Neuronal stem cell (in vitro differentiated cells): ENCODE measurements around the gene ZNF197.

Experiments
- DNase-seq: peaks from one replicate; pipeline ENCODE4 v3.0.0-alpha.2; 2013; ENCODE audit warnings: low spot score
- H2AFZ ChIP-seq: one replicate; pipeline ENCODE4 v1.6.1; 2013; ENCODE audit warnings: mild to moderate bottlenecking, low read length, inconsistent platforms
- H2AK5ac ChIP-seq: 2 replicates; pipeline ENCODE4 v1.6.1; 2013; ENCODE audit warnings: low read depth, mild to moderate bottlenecking, inconsistent platforms, low read length, moderate library complexity, mixed read lengths
- H2BK120ac ChIP-seq: 2 replicates; pipeline ENCODE4 v1.6.1; 2013; ENCODE audit warnings: low read depth, mild to moderate bottlenecking, inconsistent platforms, low read length, moderate library complexity, mixed read lengths
- H2BK12ac ChIP-seq: one replicate; pipeline ENCODE4 v1.6.1; 2013; ENCODE audit warnings: low read length, inconsistent platforms
- H2BK15ac ChIP-seq: 2 replicates; pipeline ENCODE4 v1.6.1; 2013; ENCODE audit warnings: mild to moderate bottlenecking, low read length, inconsistent platforms, mixed read lengths
- H2BK5ac ChIP-seq: one replicate; pipeline ENCODE4 v1.6.1; 2013; ENCODE audit warnings: inconsistent platforms, mild to moderate bottlenecking, low read length, moderate library complexity
- H3K14ac ChIP-seq: one replicate; pipeline ENCODE4 v1.6.1; 2013; ENCODE audit warnings: low read length, inconsistent platforms
- H3K18ac ChIP-seq: 2 replicates; pipeline ENCODE4 v1.6.1; 2013; ENCODE audit warnings: low read length, inconsistent platforms
- H3K23ac ChIP-seq: 2 replicates; pipeline ENCODE4 v1.6.1; 2013; ENCODE audit warnings: low read depth, mild to moderate bottlenecking, mixed read lengths, low read length, inconsistent platforms; ENCODE audit not compliant: poor library complexity
- H3K27ac ChIP-seq: replicated peaks from 3 replicates; pipeline ENCODE4 v1.5.1; 2013; ENCODE audit warnings: low read length, inconsistent platforms
- H3K27me3 ChIP-seq, 3 experiments: 2 replicates each; pipeline ENCODE4 v1.6.1; 2013; ENCODE audit warnings: low read length in 3 of 3, mild to moderate bottlenecking in 2 of 3, inconsistent platforms in 1 of 3, low read depth in 1 of 3, mixed read lengths in 1 of 3, moderate library complexity in 1 of 3; ENCODE audit not compliant: control insufficient read depth in 3 of 3, insufficient read depth in 3 of 3
- H3K36me3 ChIP-seq, 2 donors: replicated peaks in 1 of 2; 2 replicates each; pipeline ENCODE4 v1.6.1; 2013; ENCODE audit warnings: low read length in 2 of 2; ENCODE audit not compliant: control insufficient read depth in 2 of 2, insufficient read depth in 2 of 2
- H3K4ac ChIP-seq: 2 replicates; pipeline ENCODE4 v1.6.1; 2013; ENCODE audit warnings: inconsistent platforms, mild to moderate bottlenecking, low read length, moderate library complexity
- H3K4me1 ChIP-seq, 2 donors: 1 replicate in 1 of 2; 2 replicates in 1 of 2; pipeline ENCODE4 v1.6.1; 2013; ENCODE audit warnings: low read length in 2 of 2, low read depth in 1 of 2; ENCODE audit not compliant: control insufficient read depth in 2 of 2, insufficient read depth in 1 of 2
- H3K4me2 ChIP-seq: one replicate; pipeline ENCODE4 v1.6.1; 2013; ENCODE audit warnings: mild to moderate bottlenecking, low read length, inconsistent platforms; ENCODE audit not compliant: insufficient read depth, poor library complexity, severe bottlenecking
- H3K4me3 ChIP-seq, 2 donors: 2 replicates each; pipeline ENCODE4 v1.5.1; 2013; ENCODE audit warnings: low read length in 2 of 2, mild to moderate bottlenecking in 2 of 2, inconsistent platforms in 1 of 2, moderate library complexity in 1 of 2
- H3K79me1 ChIP-seq: one replicate; pipeline ENCODE4 v1.6.1; 2013; ENCODE audit warnings: low read depth, mild to moderate bottlenecking, inconsistent platforms, low read length, moderate library complexity
- H3K9ac ChIP-seq: one replicate; pipeline ENCODE4 v1.6.1; 2013; ENCODE audit warnings: mild to moderate bottlenecking, low read depth, low read length, inconsistent platforms; ENCODE audit not compliant: poor library complexity
- H3K9me3 ChIP-seq, 2 donors: replicated peaks in 1 of 2; 2 replicates each; pipeline versions ENCODE3 to v1.6.1; 2013; ENCODE audit warnings: low read length in 2 of 2, mild to moderate bottlenecking in 2 of 2, inconsistent platforms in 1 of 2, low read depth in 1 of 2, mixed read lengths in 1 of 2, moderate library complexity in 1 of 2; ENCODE audit not compliant: control insufficient read depth in 2 of 2, insufficient read depth in 1 of 2
- H4K8ac ChIP-seq: one replicate; pipeline ENCODE4 v1.6.1; 2013; ENCODE audit warnings: low read depth, mild to moderate bottlenecking, inconsistent platforms, low read length, moderate library complexity
- H4K91ac ChIP-seq: one replicate; pipeline ENCODE4 v1.6.1; 2013; ENCODE audit warnings: low read length, low read depth, mild to moderate bottlenecking, inconsistent platforms; ENCODE audit not compliant: poor library complexity
- WGBS, 2 donors: extraction: QIAGEN DNeasy Blood & Tissue Kit; methylation state at CpG; one replicate each; pipeline ENCODE4 v1.1.7; 2013; ENCODE audit warnings: missing lambda C conversion rate in 2 of 2, mixed read lengths in 1 of 2; ENCODE audit not compliant: insufficient read length in 2 of 2, insufficient replicate concordance in 1 of 2; ENCODE audit errors: extremely low coverage in 2 of 2; 5-methylcytosine and 5-hydroxymethylcytosine counted together

Gene ZNF197

DNA sequence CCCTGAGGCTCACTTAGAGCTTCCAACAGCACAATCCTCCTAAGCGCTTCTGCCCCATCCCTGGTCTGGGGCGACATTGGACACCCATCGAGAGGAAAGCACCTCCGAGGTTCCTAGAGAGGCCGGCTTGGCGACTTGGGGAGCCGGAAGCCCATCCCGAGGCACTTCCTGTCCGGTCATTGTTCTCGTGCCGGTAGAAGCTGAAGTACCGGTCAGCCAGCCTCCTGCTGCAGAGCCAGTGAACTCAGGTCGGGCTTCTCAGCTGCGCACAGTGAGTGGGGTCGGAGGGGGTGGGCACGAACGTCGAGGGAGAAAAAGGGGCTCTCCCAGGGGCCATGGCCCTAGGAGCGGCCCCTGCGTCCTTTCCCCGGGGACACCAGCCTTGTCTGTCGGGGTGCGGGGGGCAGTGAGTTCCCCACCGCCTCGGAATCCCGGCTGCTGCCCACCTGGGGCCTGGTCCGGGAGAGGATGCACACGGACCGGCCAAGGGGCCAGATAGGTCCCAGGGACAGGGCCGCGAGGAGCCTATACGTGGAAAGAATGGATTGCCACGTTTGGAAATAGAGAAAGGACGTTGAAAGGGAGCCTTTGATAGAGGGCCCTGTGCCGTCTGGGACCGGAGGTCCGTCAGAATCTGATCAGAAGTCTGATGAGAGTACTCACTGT, 23.9 kb downstream of the ZNF197 start, which contains the start of gene ZNF35:
TSS of gene ZNF35 (plus strand) at position 169 of the 666 bp plus-strand sequence. CDS start 2,336 bp downstream, outside the sequence.
- Histone ChIP-seq H3K14ac (peak within 1 kb of the TSS; percentile 14), H3K4me1 (peaks cover 0 to 2% of the 10 kb centered on the region in 2 donors), H2AFZ (peak within 1 kb of the TSS; percentile 81), H4K91ac (no peak within 1 kb of the TSS), H2BK5ac (no peak within 1 kb of the TSS), H3K79me1 (no peaks in the 10 kb centered on the region), H3K23ac (peak within 1 kb of the TSS; percentile 1), H3K36me3 (peaks cover 25 to 76% of the 10 kb centered on the region in 2 donors), H2BK120ac (no peak within 1 kb of the TSS), H3K4me3 (peak within 1 kb of the TSS; percentile 65 to 97), H3K27ac (no peak within 1 kb of the TSS), H3K27me3 (no peaks in the 10 kb centered on the region), H4K8ac (no peak within 1 kb of the TSS), H3K4me2 (peak within 1 kb of the TSS; percentile 58), H3K9me3 (peaks cover 2 to 14% of the 10 kb centered on the region in 2 donors), H3K9ac (peak within 1 kb of the TSS; percentile 56), H2BK12ac (no peak within 1 kb of the TSS), H2AK5ac (no peak within 1 kb of the TSS), H3K4ac (no peak within 1 kb of the TSS), H3K18ac (peak within 1 kb of the TSS; percentile 59), H2BK15ac (no peak within 1 kb of the TSS)
- no CpG with 5 or more reads among the region's 37 CpGs for WGBS, 2 donors
- DNase-seq: peak; percentile 85

DNA sequence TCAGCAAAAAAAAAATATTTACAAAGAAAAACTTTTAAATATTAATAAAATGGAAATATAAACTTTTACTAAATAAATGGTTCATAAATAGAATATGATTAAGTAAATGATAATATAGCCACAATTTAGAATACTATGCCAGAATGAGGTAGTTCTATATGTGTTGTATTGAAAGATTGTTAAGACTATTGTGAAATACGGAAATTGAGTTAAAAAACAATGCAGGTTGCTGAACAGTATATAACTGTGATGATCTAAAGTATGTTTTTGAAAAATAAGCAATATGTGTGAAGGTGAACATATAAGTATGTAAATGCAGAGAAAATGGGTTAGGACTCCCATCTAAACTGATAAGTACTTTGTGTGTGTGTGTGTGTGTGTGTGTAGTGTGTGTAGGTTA, 24.9 kb downstream of the ZNF197 start:
- Histone ChIP-seq H3K27ac (no peak overlapping the region), H3K36me3 (peaks cover 31 to 76% of the 10 kb centered on the region in 2 donors), H2BK12ac (no peak overlapping the region), H3K4ac (no peak overlapping the region), H3K23ac (no peak overlapping the region), H3K4me3 (peak overlapping the region in 1 of 2 donors; percentile 65), H4K91ac (no peak overlapping the region), H3K79me1 (no peaks in the 10 kb centered on the region), H3K4me2 (no peak overlapping the region), H3K9ac (no peak overlapping the region), H3K27me3 (no peaks in the 10 kb centered on the region), H3K18ac (no peak overlapping the region), H4K8ac (no peak overlapping the region), H2AFZ (no peak overlapping the region), H3K9me3 (peaks cover 2 to 9% of the 10 kb centered on the region in 2 donors), H3K4me1 (peaks cover 0 to 2% of the 10 kb centered on the region in 2 donors), H2AK5ac (no peak overlapping the region), H3K14ac (no peak overlapping the region), H2BK120ac (no peak overlapping the region), H2BK5ac (no peak overlapping the region), H2BK15ac (no peak overlapping the region)
- WGBS, 2 donors: 100% methylated on average over 1 of the region's 1 CpG; no CpG with 5 or more reads in 1 of the 2 donors
- no peak for DNase-seq

GRCh38 chr3:44654039-44654438, 29.2 kb downstream of the ZNF197 start:
- Histone ChIP-seq H3K18ac (no peak overlapping the region), H3K79me1 (no peaks in the 10 kb centered on the region), H3K4me3 (no peak overlapping the region), H2AK5ac (no peak overlapping the region), H2BK15ac (no peak overlapping the region), H3K27me3 (no peaks in the 10 kb centered on the region), H4K91ac (no peak overlapping the region), H2BK120ac (no peak overlapping the region), H3K23ac (no peak overlapping the region), H2BK5ac (no peak overlapping the region), H4K8ac (no peak overlapping the region), H2BK12ac (no peak overlapping the region), H3K4me2 (no peak overlapping the region), H3K9ac (no peak overlapping the region), H3K4ac (no peak overlapping the region), H2AFZ (no peak overlapping the region), H3K9me3 (peaks cover 8 to 21% of the 10 kb centered on the region in 2 donors), H3K36me3 (peaks cover 52 to 86% of the 10 kb centered on the region in 2 donors), H3K4me1 (no peaks in the 10 kb centered on the region), H3K14ac (no peak overlapping the region), H3K27ac (no peak overlapping the region)
- no CpG with 5 or more reads among the region's 5 CpGs for WGBS, 2 donors
- DNase-seq: no peak

DNA sequence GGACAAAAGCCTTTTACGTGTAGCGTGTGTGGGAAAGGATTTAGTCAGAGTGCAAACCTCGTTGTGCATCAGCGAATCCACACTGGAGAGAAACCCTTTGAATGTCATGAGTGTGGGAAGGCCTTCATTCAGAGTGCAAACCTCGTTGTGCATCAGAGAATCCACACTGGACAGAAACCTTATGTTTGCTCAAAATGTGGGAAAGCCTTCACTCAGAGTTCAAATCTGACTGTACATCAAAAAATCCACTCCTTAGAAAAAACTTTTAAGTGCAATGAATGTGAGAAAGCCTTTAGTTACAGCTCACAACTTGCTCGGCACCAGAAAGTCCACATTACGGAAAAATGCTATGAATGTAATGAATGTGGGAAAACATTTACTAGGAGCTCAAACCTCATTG, 34.2 kb downstream of the ZNF197 start:
- Histone ChIP-seq H3K4me3 (no peak overlapping the region), H4K8ac (no peak overlapping the region), H3K27ac (no peak overlapping the region), H3K79me1 (no peaks in the 10 kb centered on the region), H3K23ac (no peak overlapping the region), H3K4ac (no peak overlapping the region), H2BK5ac (no peak overlapping the region), H3K9me3 (peaks cover 19 to 31% of the 10 kb centered on the region in 2 donors), H2AFZ (no peak overlapping the region), H3K9ac (no peak overlapping the region), H4K91ac (no peak overlapping the region), H3K4me1 (no peaks in the 10 kb centered on the region), H2BK15ac (no peak overlapping the region), H2BK120ac (no peak overlapping the region), H2AK5ac (no peak overlapping the region), H3K14ac (no peak overlapping the region), H3K36me3 (peaks cover 44 to 93% of the 10 kb centered on the region in 2 donors), H3K27me3 (no peaks in the 10 kb centered on the region), H3K4me2 (no peak overlapping the region), H2BK12ac (no peak overlapping the region), H3K18ac (no peak overlapping the region)
- DNase-seq: no peak
- no CpG with 5 or more reads among the region's 7 CpGs for WGBS, 2 donors
